Suprapubic skin (tissue), 4 donors: Measurements from ENCODE around the gene ACHE. TPM values are rescaled to one million over a fixed set of nuclear protein-coding genes. Genes with fewer than 3 reads are reported as not detected.
"Not testable (repeated sequence)": the region's sequence is repeated elsewhere in the genome, so short reads cannot be mapped to it uniquely, and the experiment has no call there.

Source experiments
- DNase-seq, 2 donors: peaks; one replicate each; pipeline ENCODE4 v3.0.0-alpha.2; 2019; ENCODE audit warnings: low spot score in 2 of 2
- H3K27ac ChIP-seq: fragments of 200-600 bp; sonication (generic); one replicate; pipeline ENCODE4 v1.5.1; 2019
- H3K27me3 ChIP-seq: fragments of 200-600 bp; sonication (generic); one replicate; pipeline ENCODE4 v1.5.1; 2019
- H3K36me3 ChIP-seq: fragments of 200-600 bp; sonication (generic); one replicate; pipeline ENCODE4 v1.5.1; 2019
- H3K4me1 ChIP-seq: fragments of 200-600 bp; sonication (generic); one replicate; pipeline ENCODE4 v1.5.1; 2019
- H3K4me3 ChIP-seq: fragments of 200-600 bp; sonication (generic); one replicate; pipeline ENCODE4 v1.5.1; 2019; ENCODE audit warnings: mild to moderate bottlenecking
- H3K9me3 ChIP-seq: fragments of 200-600 bp; sonication (generic); one replicate; pipeline ENCODE4 v1.5.1; 2019
- CTCF ChIP-seq, 2 donors: fragments of 200-600 bp in 1 of 2; fragments of 450-650 bp in 1 of 2; sonication (generic) in 1 of 2; IDR thresholded peaks; one replicate each; pipeline ENCODE4 v1.5.1; 2016 to 2019; ENCODE audit warnings: antibody characterized with exemption in 2 of 2, mild to moderate bottlenecking in 1 of 2, moderate library complexity in 1 of 2
- EP300 ChIP-seq: sonication (generic); formaldehyde crosslinking; IDR thresholded peaks from one replicate; pipeline ENCODE4 v1.6.1; 2017; ENCODE audit warnings: antibody characterized with exemption
- POLR2A ChIP-seq, 2 donors: fragments of 450-650 bp; IDR thresholded peaks; one replicate each; pipeline ENCODE4 v1.6.1; 2017; ENCODE audit warnings: antibody characterized with exemption in 2 of 2, mild to moderate bottlenecking in 2 of 2, moderate library complexity in 2 of 2
- POLR2AphosphoS5 ChIP-seq, 3 donors: sonication (generic); formaldehyde crosslinking; IDR thresholded peaks; one replicate each; pipeline ENCODE4 v1.6.1; 2017; ENCODE audit warnings: antibody characterized with exemption in 3 of 3
- WGBS: methylation state at CpG from one replicate; pipeline ENCODE4 v1.1.5; 2018; 5-methylcytosine and 5-hydroxymethylcytosine counted together
- total RNA-seq, 4 donors: library from RNA; depleted of rRNA; stranded (reverse); fragments of >200 nt; gene quantifications; one replicate each; pipeline ENCODE4 v1.1.0, GENCODE V29; 2016

Gene ACHE
- total RNA-seq, 4 donors from 2014 or later: 0.30 to 2.5 (median 0.81) TPM; not detected in 1

GRCh38 chr7:100861616-100861985, 34.1 kb downstream of the ACHE start:
- WGBS: 94% methylated on average over 13 of the region's 14 CpGs
- peaks cover 44% of the 10 kb centered on the region for H3K36me3 ChIP-seq

GRCh38 chr7:100860702-100861615, 34.7 kb downstream of the ACHE start:
- Histone ChIP-seq H3K27me3 (no peaks in the 10 kb centered on the region), H3K4me1 (peaks cover 11% of the 10 kb centered on the region), H3K9me3 (no peaks in the 10 kb centered on the region), H3K36me3 (peaks cover 50% of the 10 kb centered on the region), H3K27ac (no peak overlapping the region), H3K4me3 (no peak overlapping the region)
- no peak for DNase-seq
- TF ChIP-seq POLR2AphosphoS5 (IDR thresholded peaks at IDR 0.05) (no peak), POLR2A (IDR thresholded peaks at IDR 0.05) (no peak), CTCF (IDR thresholded peaks at IDR 0.05) (no peak), EP300 (no peak)
- 98% methylated on average over 5 of the region's 18 CpGs for WGBS

More at GRCh38 chr7:100861616-100861985, 34.1 kb downstream of the ACHE start:
- DNase-seq: no peak
- Histone ChIP-seq H3K27me3 (no peaks in the 10 kb centered on the region), H3K27ac (no peak overlapping the region), H3K4me1 (peaks cover 17% of the 10 kb centered on the region), H3K9me3 (no peaks in the 10 kb centered on the region), H3K4me3 (no peak overlapping the region)
- TF ChIP-seq POLR2A (IDR thresholded peaks at IDR 0.05) (no peak), EP300 (no peak), CTCF (IDR thresholded peaks at IDR 0.05) (no peak)

DNA sequence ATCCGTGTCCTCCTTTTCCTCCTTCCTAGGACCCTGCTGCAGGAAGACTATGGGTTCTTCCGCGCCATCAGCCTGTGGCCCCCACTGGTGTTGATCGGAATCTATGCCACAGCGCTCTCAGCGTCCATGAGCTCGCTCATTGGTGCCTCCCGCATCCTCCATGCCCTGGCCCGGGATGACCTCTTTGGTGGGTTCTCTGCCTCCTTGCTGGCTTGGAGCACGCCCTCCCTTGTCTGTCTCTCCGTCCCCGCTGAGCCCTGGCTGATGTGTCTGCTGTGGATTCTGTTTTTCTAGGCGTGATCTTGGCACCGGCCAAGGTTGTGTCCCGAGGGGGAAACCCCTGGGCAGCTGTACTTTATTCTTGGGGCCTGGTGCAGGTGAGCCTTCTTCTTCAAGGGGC, 35.8 kb downstream of the ACHE start:
- Histone ChIP-seq H3K27me3 (no peaks in the 10 kb centered on the region), H3K27ac (no peak overlapping the region), H3K36me3 (peaks cover 56% of the 10 kb centered on the region), H3K4me3 (no peak overlapping the region), H3K4me1 (no peaks in the 10 kb centered on the region), H3K9me3 (no peaks in the 10 kb centered on the region)
- TF ChIP-seq POLR2AphosphoS5 (IDR thresholded peaks at IDR 0.05) (no peak), POLR2A (IDR thresholded peaks at IDR 0.05) (no peak), CTCF (IDR thresholded peaks at IDR 0.05) (no peak), EP300 (no peak)
- WGBS: 87% methylated on average over 15 of the region's 15 CpGs
- DNase-seq: no peak

DNA sequence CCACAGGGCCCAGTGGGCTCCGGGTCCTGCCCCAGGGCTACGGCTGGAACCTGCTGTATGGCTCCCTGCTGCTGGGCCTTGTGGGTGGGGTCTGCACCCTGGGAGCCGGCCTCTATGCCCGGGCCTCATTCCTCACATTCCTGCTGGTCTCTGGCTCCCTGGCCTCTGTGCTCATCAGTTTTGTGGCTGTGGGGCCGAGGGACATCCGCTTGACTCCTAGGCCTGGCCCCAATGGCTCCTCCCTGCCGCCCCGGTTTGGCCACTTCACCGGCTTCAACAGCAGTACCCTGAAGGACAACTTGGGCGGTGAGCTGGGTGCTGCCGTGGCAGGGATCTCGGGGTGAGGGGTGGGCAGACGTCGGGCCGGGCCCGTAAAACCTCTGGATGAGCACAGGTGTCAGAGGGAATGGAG, 38.8 kb downstream of the ACHE start:
- WGBS: 94% methylated on average over 7 of the region's 16 CpGs
- TF ChIP-seq POLR2AphosphoS5 (IDR thresholded peaks at IDR 0.05) (no peak), POLR2A (IDR thresholded peaks at IDR 0.05) (no peak), EP300 (no peak), CTCF (IDR thresholded peaks at IDR 0.05) (no peak)

DNA sequence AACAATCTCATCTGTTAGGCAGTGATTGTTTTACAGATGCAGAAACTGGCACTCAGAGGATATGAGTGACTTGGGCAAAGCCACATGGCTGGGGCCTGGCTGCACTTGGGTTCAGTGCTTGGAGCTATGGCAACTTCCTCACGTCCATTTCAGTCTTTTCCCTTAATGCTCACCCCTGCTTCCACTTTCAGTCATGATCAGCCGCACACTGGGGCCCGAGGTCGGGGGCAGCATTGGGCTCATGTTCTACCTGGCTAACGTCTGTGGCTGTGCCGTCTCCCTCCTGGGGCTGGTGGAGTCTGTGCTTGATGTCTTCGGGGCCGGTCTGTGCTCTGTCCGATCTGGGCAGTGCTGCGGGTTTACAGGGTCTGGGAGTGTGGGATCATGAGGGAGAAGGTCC, 40.2 kb downstream of the ACHE start:
- Histone ChIP-seq H3K4me1 (peaks cover 26% of the 10 kb centered on the region), H3K4me3 (no peak overlapping the region), H3K27me3 (no peaks in the 10 kb centered on the region), H3K36me3 (peaks cover 34% of the 10 kb centered on the region), H3K27ac (no peak overlapping the region), H3K9me3 (no peaks in the 10 kb centered on the region)
- no peak for DNase-seq
- 92% methylated on average over 9 of the region's 10 CpGs for WGBS
- TF ChIP-seq POLR2AphosphoS5 (IDR thresholded peaks at IDR 0.05) (no peak), EP300 (no peak), CTCF (IDR thresholded peaks at IDR 0.05) (no peak), POLR2A (IDR thresholded peaks at IDR 0.05) (no peak)

More for the DNA sequence above, 38.8 kb downstream of the ACHE start:
- H3K36me3 ChIP-seq: peaks cover 46% of the 10 kb centered on the region
- no peak overlapping the region for H3K27ac ChIP-seq
- H3K4me3 ChIP-seq: no peak overlapping the region
- no peaks in the 10 kb centered on the region for H3K27me3 ChIP-seq
- no peaks in the 10 kb centered on the region for H3K9me3 ChIP-seq
- peaks cover 23% of the 10 kb centered on the region for H3K4me1 ChIP-seq
- no peak for DNase-seq

DNA sequence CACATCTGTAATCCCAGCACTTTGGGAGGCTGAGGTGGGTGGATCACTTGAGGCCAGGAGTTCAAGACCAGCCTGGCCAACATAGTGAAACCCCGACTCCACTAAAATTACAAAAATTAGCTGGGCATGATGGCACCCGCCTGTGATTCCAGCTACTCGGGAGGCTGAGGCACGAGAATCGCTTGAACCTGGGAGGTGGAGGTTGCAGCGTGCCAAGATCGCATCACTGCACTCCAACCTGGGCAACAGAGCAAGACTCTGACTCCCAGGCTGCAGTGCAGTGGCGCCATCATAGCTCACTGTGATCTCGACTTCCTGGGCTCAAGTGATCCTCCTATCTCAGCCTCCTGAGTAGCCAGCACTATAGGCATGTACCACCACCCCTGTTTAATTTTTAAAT, 40.8 kb downstream of the ACHE start:
- WGBS: 95% methylated on average over 7 of the region's 9 CpGs
- not testable (repeated sequence) for DNase-seq

More for the DNA sequence above, 40.8 kb downstream of the ACHE start:
- H3K27ac ChIP-seq, H3K9me3 ChIP-seq, H3K4me3 ChIP-seq, H3K27me3 ChIP-seq: not testable (repeated sequence)
- peaks cover 28% of the 10 kb centered on the region for H3K36me3 ChIP-seq
- H3K4me1 ChIP-seq: peaks cover 26% of the 10 kb centered on the region
